HG03095 (cell line): ENCODE results near the gene GABRA6.
"Not testable (repeated sequence)": the region's sequence is repeated elsewhere in the genome, so short reads cannot be mapped to it uniquely, and the experiment has no call there.

Experiments
- ATAC-seq: cut with Tn5 transposase; IDR thresholded peaks from one replicate; pipeline ENCODE4 v1.9.1; 2021; ENCODE audit warnings: moderate library complexity; ENCODE audit not compliant: unreplicated experiment

GABRA6 gene

DNA sequence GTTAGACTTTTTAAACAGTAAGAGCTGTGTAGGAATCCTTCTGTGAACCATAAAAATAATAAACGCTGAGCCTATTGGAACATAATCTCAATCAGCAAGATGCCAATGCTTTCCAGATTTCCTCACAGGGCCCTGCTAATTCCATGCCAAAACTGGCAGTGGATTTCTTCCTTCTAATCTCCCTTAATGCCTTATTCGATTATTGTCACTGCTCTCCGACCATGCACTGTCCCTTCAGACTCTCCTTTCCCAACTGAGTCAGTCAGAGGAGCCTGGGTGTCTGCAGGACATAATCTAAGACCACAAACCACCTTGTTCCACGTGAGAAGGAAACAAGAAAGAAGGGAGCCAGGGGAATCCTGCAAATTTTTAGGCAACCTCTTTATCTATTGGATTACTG lies at the start of gene GABRA6:
GABRA6 (plus strand) TSS at position 261 of the 400 bp plus-strand sequence. CDS start 269 bp downstream, outside the sequence.
- ATAC-seq, result no peak

GRCh38 chr5:161637591-161637990 lies 47.9 kb upstream of the GABRA6 start:
- no peak for ATAC-seq

- no peak for ATAC-seq
Measured at GRCh38 chr5:161641444-161641843, 44.1 kb upstream of the GABRA6 start.

DNA sequence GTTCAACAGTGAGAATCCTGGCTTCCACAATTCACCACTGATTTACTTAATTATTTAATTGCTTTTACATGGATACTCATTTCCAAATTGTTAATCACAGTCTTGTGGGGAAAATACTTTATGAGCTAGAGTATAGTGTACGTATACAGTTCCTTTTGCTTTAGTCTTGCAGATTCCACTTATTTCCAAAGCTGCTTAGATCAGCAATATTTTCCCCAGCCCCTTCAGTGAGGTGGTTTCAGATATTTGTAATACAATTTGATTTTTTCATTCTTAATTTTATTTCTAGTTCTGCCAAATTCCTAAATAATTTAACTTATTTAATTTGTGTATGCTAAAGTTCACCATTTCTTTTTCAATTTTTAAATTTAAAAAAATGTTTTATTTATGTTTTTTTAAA lies 40.3 kb upstream of the GABRA6 start:
- ATAC-seq, result no peak

- not testable (repeated sequence) for ATAC-seq
Measured at GRCh38 chr5:161651926-161652325, 33.6 kb upstream of the GABRA6 start.

GRCh38 chr5:161660806-161661205 lies 24.7 kb upstream of the GABRA6 start:
- ATAC-seq, result no peak

- ATAC-seq, result no peak
Measured at GRCh38 chr5:161663431-161663830, 22.1 kb upstream of the GABRA6 start.

- ATAC-seq, result peak; percentile 75
Measured at GRCh38 chr5:161676103-161676502, 9.4 kb upstream of the GABRA6 start.

- no peak for ATAC-seq
Measured at GRCh38 chr5:161686149-161686548, 628 bp downstream of the GABRA6 start.

- no peak for ATAC-seq
Measured at GRCh38 chr5:161686881-161687280, 1.4 kb downstream of the GABRA6 start.

GRCh38 chr5:161687316-161687715 lies 1.8 kb downstream of the GABRA6 start:
- no peak for ATAC-seq

GRCh38 chr5:161691911-161692310 lies 6.4 kb downstream of the GABRA6 start:
- ATAC-seq, result no peak

GRCh38 chr5:161697001-161697400 lies 11.5 kb downstream of the GABRA6 start:
- no peak for ATAC-seq

DNA sequence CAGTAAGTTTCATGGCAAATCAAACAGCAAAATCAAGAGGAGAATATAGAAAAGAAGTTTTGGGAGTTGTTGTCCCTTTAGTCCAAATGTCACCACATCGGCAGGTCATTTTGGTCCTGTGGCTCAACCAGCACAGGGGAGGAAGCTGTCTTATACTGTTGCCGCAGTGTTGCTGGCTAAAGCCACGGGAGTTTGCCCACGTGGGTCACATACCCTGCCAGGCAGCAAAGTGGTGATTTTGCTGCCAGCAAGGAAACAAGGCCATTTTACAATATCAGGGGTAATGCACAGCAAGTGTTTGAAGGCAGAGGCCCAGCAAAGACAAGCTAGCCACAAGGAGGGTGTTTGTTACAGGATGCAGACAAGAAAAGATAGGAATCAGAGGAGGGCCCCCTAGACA lies 14.5 kb downstream of the GABRA6 start:
- no peak for ATAC-seq

- ATAC-seq, result no peak
Measured at GRCh38 chr5:161703528-161703927, 18.0 kb downstream of the GABRA6 start.

- ATAC-seq, result no peak
Measured at GRCh38 chr5:161707382-161707781, 21.9 kb downstream of the GABRA6 start.

- no peak for ATAC-seq
Measured at GRCh38 chr5:161709239-161709638, 23.7 kb downstream of the GABRA6 start.

DNA sequence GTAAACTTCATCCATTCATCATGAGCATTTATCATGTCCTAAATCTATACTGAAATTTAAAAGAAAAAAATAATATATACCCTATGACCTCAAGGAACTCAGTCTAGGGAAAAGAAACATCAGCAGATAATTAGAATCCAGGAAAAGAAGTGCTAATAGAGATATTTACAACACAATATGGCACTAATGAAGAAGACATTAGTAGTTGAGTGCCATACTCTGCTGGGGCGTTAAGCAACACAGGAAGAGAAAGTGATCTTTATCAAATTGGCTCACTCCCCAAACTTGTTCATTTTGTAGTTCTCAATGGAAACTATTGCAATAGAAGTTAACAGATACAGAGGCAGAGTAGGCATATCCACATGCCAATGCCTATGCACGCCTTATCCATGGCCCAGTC lies 27.5 kb downstream of the GABRA6 start:
- no peak for ATAC-seq

GRCh38 chr5:161719157-161719556 lies 33.6 kb downstream of the GABRA6 start:
- ATAC-seq, result no peak

- ATAC-seq, result no peak
Measured at GRCh38 chr5:161720460-161720859, 34.9 kb downstream of the GABRA6 start.

DNA sequence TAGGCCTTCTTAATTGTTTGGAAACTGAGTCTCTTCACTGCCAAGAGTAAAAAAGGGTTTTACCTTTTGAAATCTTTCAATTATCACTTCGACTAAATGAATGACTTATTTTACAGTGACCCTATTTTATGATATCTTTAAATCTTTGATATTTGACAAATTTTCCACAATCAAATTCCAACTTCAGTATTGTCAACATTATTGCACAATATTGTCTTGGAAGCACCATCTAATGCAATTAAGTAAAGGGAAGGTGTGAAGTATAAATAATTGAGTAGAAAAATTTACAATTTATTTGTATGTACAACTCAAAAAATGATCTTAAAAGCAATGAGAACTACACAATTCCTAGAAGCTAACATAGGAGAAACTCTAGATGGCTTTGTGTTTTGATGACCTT lies 49.2 kb downstream of the GABRA6 start:
- ATAC-seq, result no peak

GRCh38 chr5:161740433-161740832 lies 54.9 kb downstream of the GABRA6 start:
- ATAC-seq, result no peak

DNA sequence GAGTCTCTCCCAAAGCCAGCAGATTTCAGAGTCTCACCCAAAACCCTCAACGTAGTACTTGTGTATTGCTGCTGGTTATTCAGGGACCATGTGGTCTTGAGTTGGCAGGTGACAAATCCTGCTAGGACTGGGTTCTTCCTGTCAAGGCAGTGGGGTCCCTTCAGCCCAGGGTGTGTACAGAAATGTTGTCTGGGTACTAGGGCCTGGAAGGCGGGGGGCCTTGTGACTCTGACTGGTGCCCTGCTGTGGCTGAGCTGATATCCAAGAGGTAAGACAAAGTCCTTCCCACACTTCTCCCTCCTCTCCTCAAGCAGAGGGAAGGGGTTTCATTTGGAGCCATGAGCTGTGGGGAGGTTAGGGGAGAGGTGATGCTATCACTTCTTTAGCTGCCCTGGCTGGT lies 58.8 kb downstream of the GABRA6 start:
- no peak for ATAC-seq

- no peak for ATAC-seq
Measured at GRCh38 chr5:161745392-161745791, 59.9 kb downstream of the GABRA6 start.
